HG03103 (cell line): ENCODE results near the gene PLIN5.

Experiments
- ATAC-seq: cut with Tn5 transposase; IDR thresholded peaks from one replicate; pipeline ENCODE4 v1.9.1; 2021; ENCODE audit warnings: low read depth; ENCODE audit not compliant: unreplicated experiment

PLIN5 gene

DNA sequence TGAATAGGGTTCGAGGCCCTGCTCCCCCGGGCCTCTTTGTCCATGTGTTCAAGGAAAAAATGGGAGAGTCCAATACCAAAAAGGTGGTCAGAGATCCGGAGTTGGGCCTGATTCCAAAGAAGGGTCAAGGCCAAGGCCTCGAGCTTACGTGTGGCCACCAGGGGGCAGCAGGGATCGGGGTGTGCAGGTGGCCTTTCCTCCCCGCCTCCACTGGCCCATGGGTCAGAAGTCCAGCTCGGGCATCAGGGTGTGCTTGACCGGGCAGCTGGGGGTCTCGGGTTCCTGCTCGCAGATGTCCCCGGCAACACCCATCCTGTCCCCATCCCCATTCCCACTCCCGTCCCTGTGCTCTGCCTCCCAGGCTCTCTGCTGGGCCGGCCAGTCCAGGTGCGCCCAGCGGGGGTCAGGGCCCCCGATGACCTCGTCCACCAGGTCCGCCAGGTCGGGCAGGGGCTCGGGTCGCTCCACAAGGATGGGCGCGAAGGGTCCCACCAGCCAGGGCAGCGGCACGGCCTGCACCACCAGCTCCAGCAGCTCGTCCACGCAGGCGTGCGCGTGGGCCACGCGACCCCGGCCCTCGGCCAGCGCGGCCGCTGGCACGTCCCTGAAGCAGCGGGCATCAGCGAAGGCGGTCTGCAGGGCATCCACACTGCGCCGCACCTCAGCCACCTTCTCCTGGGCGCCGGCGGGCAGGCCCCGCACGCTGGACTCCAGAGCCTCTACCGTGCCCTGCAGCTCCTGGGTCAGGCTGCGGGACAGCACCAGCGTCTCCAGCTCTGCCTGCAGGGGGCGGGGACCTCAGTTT lies 11.5 kb downstream of the PLIN5 start:
- ATAC-seq = no peak

DNA sequence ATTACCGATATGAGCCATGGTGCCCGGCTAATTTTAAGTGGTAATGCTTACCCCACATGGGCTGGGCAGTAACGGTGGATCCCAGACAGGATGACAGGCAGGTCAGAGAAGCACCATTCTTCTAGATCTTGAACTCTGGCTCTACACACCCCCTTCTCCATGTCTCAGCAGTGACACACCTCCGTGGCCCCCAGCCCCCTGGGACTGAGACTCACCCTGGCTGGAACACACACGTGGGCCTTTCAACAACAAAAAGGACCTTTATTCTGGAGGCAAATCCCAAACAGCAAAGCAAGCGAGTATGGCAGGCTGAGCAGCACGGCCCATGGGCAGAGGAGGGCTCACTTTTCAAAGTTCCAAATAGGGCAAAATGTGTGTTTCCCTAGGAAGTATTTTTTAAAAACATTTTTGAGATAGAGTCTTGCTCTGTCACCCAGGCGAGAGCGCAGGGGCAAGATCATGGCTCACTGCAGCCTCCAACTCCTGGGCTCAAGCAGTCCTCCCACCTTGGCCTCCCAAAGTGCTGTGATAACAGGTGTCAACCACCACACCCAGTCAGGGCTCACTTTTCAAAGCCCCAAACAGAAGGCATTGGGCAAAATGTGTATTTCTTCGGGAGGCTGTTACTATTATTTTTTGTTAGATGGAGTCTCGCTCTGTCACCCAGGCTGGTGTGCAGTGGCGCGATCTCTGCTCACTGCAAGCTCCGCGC lies 12.6 kb downstream of the PLIN5 start:
- no peak for ATAC-seq

DNA sequence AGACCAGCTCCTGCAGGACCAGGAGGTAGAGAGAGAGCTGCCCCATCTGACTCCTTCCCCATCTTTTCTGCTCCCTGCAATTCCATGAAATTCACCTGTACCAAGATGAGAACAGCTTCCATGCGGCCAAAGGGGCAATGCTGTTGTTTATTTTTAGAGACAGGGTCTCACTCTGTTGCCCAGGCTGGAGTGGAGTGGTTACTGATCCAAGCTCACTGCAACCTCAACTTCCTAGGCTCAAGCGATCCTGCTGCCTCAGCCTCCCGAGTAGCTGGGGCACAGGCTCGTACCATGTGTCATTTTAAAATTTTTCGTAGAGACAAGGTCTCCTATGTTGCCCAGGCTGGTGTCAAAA lies 13.2 kb downstream of the PLIN5 start:
- ATAC-seq = no peak

- no peak for ATAC-seq
Observed at GRCh38 chr19:4521170-4521887, 13.7 kb downstream of the PLIN5 start.

GRCh38 chr19:4519521-4520277 lies 15.3 kb downstream of the PLIN5 start:
- ATAC-seq = no peak

- ATAC-seq = no peak
Observed at GRCh38 chr19:4519172-4519496, 15.9 kb downstream of the PLIN5 start.

GRCh38 chr19:4518345-4519171 lies 16.5 kb downstream of the PLIN5 start, which contains the start of gene PLIN4:
Gene PLIN4, minus strand, starts transcription at chr19:4518486. Its CDS starts 214 bp downstream, at chr19:4518272.
- ATAC-seq = no peak

- no peak for ATAC-seq
Observed at GRCh38 chr19:4517451-4518057, 17.5 kb downstream of the PLIN5 start.

- no peak for ATAC-seq
Observed at GRCh38 chr19:4516939-4517300, 18.1 kb downstream of the PLIN5 start.

- ATAC-seq = no peak
Observed at GRCh38 chr19:4516199-4516938, 18.7 kb downstream of the PLIN5 start.

DNA sequence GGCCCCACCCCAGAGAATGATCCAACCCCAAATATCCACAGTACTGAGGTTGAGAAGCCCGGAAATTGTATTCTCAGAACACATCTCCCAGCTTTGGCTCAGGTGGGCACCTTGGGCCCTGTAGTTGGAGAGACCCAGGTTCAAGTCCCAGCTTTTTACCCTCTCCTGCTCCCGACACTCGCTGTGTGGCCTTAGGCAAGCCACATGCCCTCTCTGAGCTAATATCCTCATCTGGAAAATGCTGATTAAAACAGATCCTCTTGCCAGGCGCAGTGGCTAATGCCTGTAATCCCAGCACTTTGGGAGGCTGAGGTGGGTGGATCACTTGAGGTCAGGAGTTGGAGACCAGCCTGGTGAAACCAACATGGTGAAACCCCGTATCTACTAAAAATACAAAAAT lies 19.3 kb downstream of the PLIN5 start:
- ATAC-seq = no peak

- no peak for ATAC-seq
Observed at GRCh38 chr19:4513248-4513647, 21.8 kb downstream of the PLIN5 start.

DNA sequence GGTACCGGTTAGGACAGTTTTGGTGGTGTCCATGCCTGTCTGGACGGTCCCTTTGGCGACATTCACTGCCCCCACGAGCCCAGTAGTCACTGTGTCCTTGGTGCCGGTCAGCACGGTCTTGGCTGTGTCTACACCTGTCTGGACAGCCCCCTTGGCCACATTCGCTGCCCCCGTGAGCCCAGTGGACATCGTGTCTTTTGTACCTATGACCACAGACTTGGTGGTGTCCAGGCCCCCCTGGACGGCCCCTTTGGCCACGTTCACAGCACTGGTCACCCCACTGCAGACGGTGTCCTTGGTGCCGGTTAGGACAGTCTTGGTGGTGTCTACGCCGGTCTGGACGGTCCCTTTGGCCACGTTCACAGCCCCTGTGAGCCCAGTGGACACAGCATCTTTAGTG lies 23.0 kb downstream of the PLIN5 start:
- ATAC-seq = no peak

- no peak for ATAC-seq
Observed at GRCh38 chr19:4511300-4512054, 23.5 kb downstream of the PLIN5 start.

GRCh38 chr19:4510435-4511255 lies 24.4 kb downstream of the PLIN5 start:
- no peak for ATAC-seq

DNA sequence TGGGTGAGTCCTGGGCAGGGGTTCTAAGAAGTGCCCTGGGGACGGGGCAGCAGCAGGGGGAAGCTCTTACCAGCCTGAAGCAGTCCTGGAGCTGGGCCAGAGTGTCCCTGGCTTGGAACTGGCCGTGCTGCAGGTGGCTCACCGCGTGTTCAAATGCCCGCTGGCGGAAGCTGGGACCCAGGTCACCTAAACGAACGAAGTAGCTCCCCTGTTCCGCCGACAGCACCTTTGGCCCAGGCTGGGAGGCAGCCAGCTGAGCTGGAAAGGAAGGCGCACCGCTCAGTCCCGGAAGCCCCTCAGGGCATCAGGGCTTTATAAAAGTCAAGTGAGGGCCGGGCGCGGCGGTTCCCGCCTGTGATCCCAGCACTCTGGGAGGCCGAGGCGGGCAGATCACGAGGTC lies 26.3 kb downstream of the PLIN5 start:
- ATAC-seq = no peak

DNA sequence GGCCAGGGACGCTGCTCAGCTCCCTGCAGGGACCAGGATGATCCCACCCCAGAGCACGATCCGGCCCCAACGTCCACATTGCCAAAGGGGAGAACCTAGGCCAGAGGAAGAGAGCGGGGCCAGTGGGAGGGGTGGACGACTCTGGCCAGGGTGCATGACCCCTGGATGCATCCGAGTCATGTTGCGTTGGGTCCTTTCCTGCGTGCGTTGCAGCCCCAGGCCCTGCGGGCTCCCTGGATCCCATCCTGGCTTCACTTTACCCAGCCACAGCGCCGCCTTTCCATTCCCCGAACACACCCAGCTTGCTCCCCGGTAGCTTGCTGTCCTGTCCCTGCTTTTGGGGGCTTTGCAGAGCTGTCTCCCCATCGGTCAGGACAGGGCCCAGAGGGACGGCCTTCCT lies 27.2 kb downstream of the PLIN5 start:
- no peak for ATAC-seq

- no peak for ATAC-seq
Observed at GRCh38 chr19:4507150-4507452, 27.9 kb downstream of the PLIN5 start.
